Stimulated activated CD4-positive, alpha-beta T cell treated with anti-CD3 and anti-CD28 coated beads, Interleukin-15, amount 100 ng/mL, for 48 hours (primary cell): ENCODE results near the gene PCNX2.
"Not testable (repeated sequence)": the region's sequence is repeated elsewhere in the genome, so short reads cannot be mapped to it uniquely, and the experiment has no call there.

Experiments used
- DNase-seq, 2 donors: peaks; one replicate each; pipeline ENCODE4 v3.0.0-alpha.2; 2020; ENCODE audit warnings: low read depth in 2 of 2

The PCNX2 gene

GRCh38 chr1:233006541-233006973 lies 289.0 kb downstream of the PCNX2 start:
- no peak for DNase-seq

GRCh38 chr1:233006108-233006507 lies 289.4 kb downstream of the PCNX2 start:
- DNase-seq: no peak

- DNase-seq: no peak
Observed at GRCh38 chr1:233005703-233006102, 289.8 kb downstream of the PCNX2 start.

GRCh38 chr1:233005156-233005555 lies 290.4 kb downstream of the PCNX2 start:
- DNase-seq: no peak

GRCh38 chr1:233004451-233004850 lies 291.1 kb downstream of the PCNX2 start:
- no peak for DNase-seq

- DNase-seq: not testable (repeated sequence)
Observed at GRCh38 chr1:233003638-233004037, 291.9 kb downstream of the PCNX2 start.

- DNase-seq: no peak
Observed at GRCh38 chr1:232999956-233000625, 295.4 kb downstream of the PCNX2 start.

- DNase-seq: no peak
Observed at GRCh38 chr1:232998646-232999045, 296.9 kb downstream of the PCNX2 start.

- DNase-seq: no peak
Observed at GRCh38 chr1:232998138-232998537, 297.4 kb downstream of the PCNX2 start.

GRCh38 chr1:232996143-232996542 lies 299.4 kb downstream of the PCNX2 start:
- no peak for DNase-seq

- DNase-seq: no peak
Observed at GRCh38 chr1:232995189-232995588, 300.3 kb downstream of the PCNX2 start.

GRCh38 chr1:232993555-232993954 lies 302.0 kb downstream of the PCNX2 start:
- DNase-seq: no peak

- no peak for DNase-seq
Observed at GRCh38 chr1:232992227-232992626, 303.3 kb downstream of the PCNX2 start.

- no peak for DNase-seq
Observed at GRCh38 chr1:232991238-232991637, 304.3 kb downstream of the PCNX2 start.

- no peak for DNase-seq
Observed at GRCh38 chr1:232990176-232991128, 305.1 kb downstream of the PCNX2 start.

- no peak for DNase-seq
Observed at GRCh38 chr1:232988572-232989040, 306.9 kb downstream of the PCNX2 start.

- DNase-seq: no peak
Observed at GRCh38 chr1:232987774-232988140, 307.8 kb downstream of the PCNX2 start.

- no peak for DNase-seq
Observed at GRCh38 chr1:232987046-232987773, 308.3 kb downstream of the PCNX2 start.

- DNase-seq: no peak
Observed at GRCh38 chr1:232986527-232986922, 309.0 kb downstream of the PCNX2 start.

GRCh38 chr1:232985882-232986526 lies 309.5 kb downstream of the PCNX2 start:
- DNase-seq: no peak

- DNase-seq: no peak
Observed at GRCh38 chr1:232984577-232985425, 310.7 kb downstream of the PCNX2 start.
